HepG2 (cell line): ENCODE data around the gene DBN1. TPM values are rescaled to one million over a fixed set of nuclear protein-coding genes. Genes with fewer than 3 reads are reported as not detected.

Experiments used
- ASH2L ChIP-seq: fragments of 300-600, 200-600 bp; sonication (generic); IDR thresholded peaks from 2 replicates; pipeline ENCODE4 v1.7.0; 2017; ENCODE audit warnings: low read depth, mild to moderate bottlenecking, moderate library complexity, mixed read lengths, low read length; ENCODE audit not compliant: insufficient read length
- DRAP1 ChIP-seq: IDR thresholded peaks from 2 replicates; pipeline ENCODE4 v1.6.1; 2016; ENCODE audit warnings: missing genetic modification reagents, missing compliant biosample characterization
- ELF3 ChIP-seq: IDR thresholded peaks from 2 replicates; pipeline ENCODE4 v1.6.1; 2016; ENCODE audit warnings: missing genetic modification reagents, missing compliant biosample characterization
- ESRRA ChIP-seq: sonication (generic); formaldehyde crosslinking; IDR thresholded peaks from 2 replicates; pipeline ENCODE4 v1.5.1; 2020; ENCODE audit warnings: mild to moderate bottlenecking, low read depth, missing genetic modification reagents
- HDAC1 ChIP-seq: sonication (generic); formaldehyde crosslinking; IDR thresholded peaks from 2 replicates; pipeline ENCODE4 v1.5.1; 2020; ENCODE audit warnings: mild to moderate bottlenecking, missing genetic modification reagents
- HOXA7 ChIP-seq: sonication (generic); formaldehyde crosslinking; IDR thresholded peaks from 2 replicates; pipeline ENCODE4 v1.8.1; 2022; ENCODE audit warnings: mild to moderate bottlenecking, missing genetic modification reagents, moderate library complexity
- KMT2B ChIP-seq: IDR thresholded peaks from 2 replicates; pipeline ENCODE4 v1.6.1; 2016; ENCODE audit warnings: missing genetic modification reagents, missing compliant biosample characterization
- NCOA5 ChIP-seq: sonication (generic); formaldehyde crosslinking; IDR thresholded peaks from 2 replicates; pipeline ENCODE4 v1.4.0; 2020; ENCODE audit warnings: missing genetic modification reagents
- PAX8 ChIP-seq: sonication (generic); formaldehyde crosslinking; IDR thresholded peaks from 2 replicates; pipeline ENCODE4 v1.8.0; 2022; ENCODE audit warnings: mild to moderate bottlenecking, missing genetic modification reagents, borderline replicate concordance
- RCOR2 ChIP-seq: IDR thresholded peaks from 2 replicates; pipeline ENCODE4 v1.6.1; 2016; ENCODE audit warnings: missing biosample characterization, missing genetic modification reagents
- SRSF9 ChIP-seq: fragments of 200-400 bp; formaldehyde crosslinking; IDR thresholded peaks from 2 replicates; pipeline ENCODE4 v1.6.1; 2018; ENCODE audit warnings: borderline replicate concordance, mild to moderate bottlenecking, low read depth, low read length; ENCODE audit not compliant: insufficient read depth, poor library complexity, severe bottlenecking
- TOPORS ChIP-seq: sonication (generic); formaldehyde crosslinking; IDR thresholded peaks from 2 replicates; pipeline ENCODE4 v1.8.0; 2023; ENCODE audit warnings: mild to moderate bottlenecking, missing genetic modification reagents
- ZC3H13 ChIP-seq: sonication (generic); formaldehyde crosslinking; IDR thresholded peaks from 2 replicates; pipeline ENCODE4 v1.8.1; 2023; ENCODE audit warnings: mild to moderate bottlenecking, missing genetic modification reagents, moderate library complexity
- ZFY ChIP-seq: sonication (generic); formaldehyde crosslinking; IDR thresholded peaks from 2 replicates; pipeline ENCODE4 v1.4.0; 2020; ENCODE audit warnings: missing genetic modification reagents
- ZNF160 ChIP-seq: sonication (generic); formaldehyde crosslinking; IDR thresholded peaks from 2 replicates; pipeline ENCODE4 v1.8.0; 2022; ENCODE audit warnings: mild to moderate bottlenecking, inconsistent platforms, missing genetic modification reagents
- ZNF235 ChIP-seq: sonication (generic); formaldehyde crosslinking; IDR thresholded peaks from 2 replicates; pipeline ENCODE4 v1.8.1; 2023; ENCODE audit warnings: mild to moderate bottlenecking, missing genetic modification reagents, borderline replicate concordance
- ZNF253 ChIP-seq: sonication (generic); formaldehyde crosslinking; IDR thresholded peaks from 2 replicates; pipeline ENCODE4 v1.8.0; 2022; ENCODE audit warnings: mild to moderate bottlenecking, missing genetic modification reagents, borderline replicate concordance
- ZNF333 ChIP-seq: sonication (generic); formaldehyde crosslinking; IDR thresholded peaks from 2 replicates; pipeline ENCODE4 v1.4.0; 2020; ENCODE audit warnings: mild to moderate bottlenecking, missing genetic modification reagents, borderline replicate concordance
- ZNF614 ChIP-seq: IDR thresholded peaks from 2 replicates; pipeline ENCODE4 v1.6.1; 2018; ENCODE audit warnings: missing biosample characterization, missing genetic modification reagents, inconsistent platforms, borderline replicate concordance
- ZNF784 ChIP-seq: sonication (generic); formaldehyde crosslinking; IDR thresholded peaks from 2 replicates; pipeline ENCODE4 v1.5.1; 2020; ENCODE audit warnings: missing genetic modification reagents, mild to moderate bottlenecking, borderline replicate concordance
- ZSCAN31 ChIP-seq: sonication (generic); formaldehyde crosslinking; IDR thresholded peaks from 2 replicates; pipeline ENCODE4 v1.5.0; 2020; ENCODE audit warnings: low read depth, mild to moderate bottlenecking, missing genetic modification reagents
- polyA plus RNA-seq, 8 experiments: library from polyadenylated mRNA; depleted of rRNA in 3 of 8; stranded (reverse) in 7 of 8; unstranded in 1 of 8; fragments of >200 nt; fragmentation: Illumina TruSeq in 4 of 8; extraction: Trizol in 4 of 8; gene quantifications; 2 replicates each; pipeline versions ENCODE4 v1.2.1 to v1.2.3, GENCODE V29; 2011 to 2016; ENCODE audit warnings: low read depth in 4 of 8, missing spikeins in 1 of 8, mixed read lengths in 1 of 8; ENCODE audit not compliant: insufficient read depth in 1 of 8
- total RNA-seq, 5 experiments: library from RNA; depleted of rRNA; stranded (reverse); fragments of >200 nt; fragmentation: Illumina TruSeq; extraction: Trizol; gene quantifications; 2 replicates each; pipeline ENCODE4 v1.2.3, GENCODE V29; 2016; ENCODE audit warnings: low read depth in 1 of 5
- TF ChIP-seq, protein P1 (sequence below): sonication (generic); formaldehyde crosslinking; IDR thresholded peaks from 2 replicates; pipeline ENCODE4 v1.8.1; 2022; ENCODE audit warnings: low read depth, mild to moderate bottlenecking, missing genetic modification reagents
- TF ChIP-seq, protein P2 (sequence below): fragments of 450-650 bp; IDR thresholded peaks from 2 replicates; pipeline ENCODE4 v1.6.1; 2017; ENCODE audit warnings: mild to moderate bottlenecking

The DBN1 gene
- total and polyA plus RNA-seq, 2 of the 13 experiments (the other 11 are each of a cell fraction or from before 2014, with no cell fraction given): 27.0 to 37.3 TPM

DNA sequence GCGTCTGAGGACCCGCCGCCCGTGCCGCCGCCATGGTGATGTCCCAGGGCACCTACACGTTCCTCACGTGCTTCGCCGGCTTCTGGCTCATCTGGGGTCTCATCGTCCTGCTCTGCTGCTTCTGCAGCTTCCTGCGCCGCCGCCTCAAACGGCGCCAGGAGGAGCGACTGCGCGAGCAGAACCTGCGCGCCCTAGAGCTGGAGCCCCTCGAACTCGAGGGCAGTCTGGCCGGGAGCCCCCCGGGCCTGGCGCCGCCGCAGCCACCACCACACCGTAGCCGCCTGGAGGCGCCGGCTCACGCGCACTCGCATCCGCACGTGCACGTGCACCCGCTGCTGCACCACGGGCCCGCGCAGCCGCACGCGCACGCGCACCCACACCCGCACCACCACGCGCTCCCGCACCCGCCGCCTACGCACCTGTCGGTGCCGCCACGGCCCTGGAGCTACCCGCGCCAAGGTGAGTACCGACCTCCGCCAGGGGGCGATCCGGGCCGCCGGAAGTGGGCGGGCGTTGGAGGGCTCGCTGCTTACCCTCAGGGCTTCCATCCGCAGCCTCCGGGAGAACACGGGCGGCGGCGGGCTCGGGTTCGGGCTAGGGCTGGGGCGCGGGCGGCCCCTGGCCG, 18.3 kb downstream of the DBN1 start (continued):
- TF ChIP-seq ZNF235 (CRISPR knock-in tag): peak; percentile 65; the same call in 1 of the 2 replicates
- peak; percentile 71; the same call in 1 of the 2 replicates for TF ChIP-seq ZC3H13 (CRISPR knock-in tag)
- peak; percentile 66 for TF ChIP-seq ZFY
- no peak for TF ChIP-seq SRSF9
- TF ChIP-seq ELF3 (CRISPR knock-in tag): peak; percentile 67
- TF ChIP-seq ZNF253 (CRISPR knock-in tag): peak; percentile 41; the same call in 1 of the 2 replicates
- 0 out of 2 replicates have a peak, but pooled peaks have one; percentile 34 for TF ChIP-seq ZNF160
- TF ChIP-seq TOPORS (CRISPR knock-in tag): peak; percentile 88
- TF ChIP-seq PAX8: no peak
- TF ChIP-seq, protein P1, sequence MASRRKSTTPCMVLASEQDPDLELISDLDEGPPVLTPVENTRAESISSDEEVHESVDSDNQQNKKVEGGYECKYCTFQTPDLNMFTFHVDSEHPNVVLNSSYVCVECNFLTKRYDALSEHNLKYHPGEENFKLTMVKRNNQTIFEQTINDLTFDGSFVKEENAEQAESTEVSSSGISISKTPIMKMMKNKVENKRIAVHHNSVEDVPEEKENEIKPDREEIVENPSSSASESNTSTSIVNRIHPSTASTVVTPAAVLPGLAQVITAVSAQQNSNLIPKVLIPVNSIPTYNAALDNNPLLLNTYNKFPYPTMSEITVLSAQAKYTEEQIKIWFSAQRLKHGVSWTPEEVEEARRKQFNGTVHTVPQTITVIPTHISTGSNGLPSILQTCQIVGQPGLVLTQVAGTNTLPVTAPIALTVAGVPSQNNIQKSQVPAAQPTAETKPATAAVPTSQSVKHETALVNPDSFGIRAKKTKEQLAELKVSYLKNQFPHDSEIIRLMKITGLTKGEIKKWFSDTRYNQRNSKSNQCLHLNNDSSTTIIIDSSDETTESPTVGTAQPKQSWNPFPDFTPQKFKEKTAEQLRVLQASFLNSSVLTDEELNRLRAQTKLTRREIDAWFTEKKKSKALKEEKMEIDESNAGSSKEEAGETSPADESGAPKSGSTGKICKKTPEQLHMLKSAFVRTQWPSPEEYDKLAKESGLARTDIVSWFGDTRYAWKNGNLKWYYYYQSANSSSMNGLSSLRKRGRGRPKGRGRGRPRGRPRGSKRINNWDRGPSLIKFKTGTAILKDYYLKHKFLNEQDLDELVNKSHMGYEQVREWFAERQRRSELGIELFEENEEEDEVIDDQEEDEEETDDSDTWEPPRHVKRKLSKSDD (CRISPR knock-in tag): peak; percentile 81
- peak; percentile 48; the same call in 1 of the 2 replicates for TF ChIP-seq ZNF614
- no peak for TF ChIP-seq NCOA5 (CRISPR knock-in tag)
- TF ChIP-seq ESRRA: peak; percentile 67
- peak; percentile 43; the same call in 1 of the 2 replicates for TF ChIP-seq RCOR2 (CRISPR knock-in tag)
- peak; percentile 78 for TF ChIP-seq ZSCAN31
- peak; percentile 95 for TF ChIP-seq HDAC1 (CRISPR knock-in tag)
- TF ChIP-seq, protein P2, sequence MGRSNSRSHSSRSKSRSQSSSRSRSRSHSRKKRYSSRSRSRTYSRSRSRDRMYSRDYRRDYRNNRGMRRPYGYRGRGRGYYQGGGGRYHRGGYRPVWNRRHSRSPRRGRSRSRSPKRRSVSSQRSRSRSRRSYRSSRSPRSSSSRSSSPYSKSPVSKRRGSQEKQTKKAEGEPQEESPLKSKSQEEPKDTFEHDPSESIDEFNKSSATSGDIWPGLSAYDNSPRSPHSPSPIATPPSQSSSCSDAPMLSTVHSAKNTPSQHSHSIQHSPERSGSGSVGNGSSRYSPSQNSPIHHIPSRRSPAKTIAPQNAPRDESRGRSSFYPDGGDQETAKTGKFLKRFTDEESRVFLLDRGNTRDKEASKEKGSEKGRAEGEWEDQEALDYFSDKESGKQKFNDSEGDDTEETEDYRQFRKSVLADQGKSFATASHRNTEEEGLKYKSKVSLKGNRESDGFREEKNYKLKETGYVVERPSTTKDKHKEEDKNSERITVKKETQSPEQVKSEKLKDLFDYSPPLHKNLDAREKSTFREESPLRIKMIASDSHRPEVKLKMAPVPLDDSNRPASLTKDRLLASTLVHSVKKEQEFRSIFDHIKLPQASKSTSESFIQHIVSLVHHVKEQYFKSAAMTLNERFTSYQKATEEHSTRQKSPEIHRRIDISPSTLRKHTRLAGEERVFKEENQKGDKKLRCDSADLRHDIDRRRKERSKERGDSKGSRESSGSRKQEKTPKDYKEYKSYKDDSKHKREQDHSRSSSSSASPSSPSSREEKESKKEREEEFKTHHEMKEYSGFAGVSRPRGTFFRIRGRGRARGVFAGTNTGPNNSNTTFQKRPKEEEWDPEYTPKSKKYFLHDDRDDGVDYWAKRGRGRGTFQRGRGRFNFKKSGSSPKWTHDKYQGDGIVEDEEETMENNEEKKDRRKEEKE: no peak
- TF ChIP-seq ZNF784 (CRISPR knock-in tag): peak; percentile 77
- no peak for TF ChIP-seq HOXA7 (CRISPR knock-in tag)
- TF ChIP-seq ZNF333 (CRISPR knock-in tag): peak; percentile 54; the same call in 1 of the 2 replicates
- TF ChIP-seq DRAP1: 0 out of 2 replicates have a peak, but pooled peaks have one; percentile 15
- 0 out of 2 replicates have a peak, but pooled peaks have one; percentile 29 for TF ChIP-seq KMT2B (CRISPR knock-in tag)
- TF ChIP-seq ASH2L: peak; percentile 23
